Stimulated activated effector memory CD8-positive, alpha-beta T cell treated with anti-CD3 and anti-CD28 coated beads, Interleukin-12 subunit alpha, Interleukin-12 subunit beta, amount 100 ng/mL, for 72 hours (primary cell): ENCODE results near the gene ACVR1.

ENCODE experiments used
- ATAC-seq: fragments of 150-1000 bp; cut with Tn5 transposase; 2 replicates; pipeline ENCODE4 v1.10.0; 2021
- DNase-seq, 2 donors: peaks; one replicate each; pipeline ENCODE4 v3.0.0; 2021 to 2022; ENCODE audit warnings: low spot score in 2 of 2
- H3K27ac Mint-ChIP-seq: one replicate; pipeline ENCODE4 v1.8.0; 2022; ENCODE audit warnings: mild to moderate bottlenecking, mixed read lengths
- H3K36me3 Mint-ChIP-seq: one replicate; pipeline ENCODE4 v1.8.0; 2022; ENCODE audit warnings: mild to moderate bottlenecking, mixed read lengths
- H3K4me1 Mint-ChIP-seq: one replicate; pipeline ENCODE4 v1.8.0; 2022; ENCODE audit warnings: mixed read lengths
- H3K4me3 Mint-ChIP-seq: one replicate; pipeline ENCODE4 v1.8.0; 2022; ENCODE audit warnings: mild to moderate bottlenecking, mixed read lengths
- H3K9me3 Mint-ChIP-seq: one replicate; pipeline ENCODE4 v1.8.0; 2022; ENCODE audit warnings: mixed read lengths

The ACVR1 gene

DNA sequence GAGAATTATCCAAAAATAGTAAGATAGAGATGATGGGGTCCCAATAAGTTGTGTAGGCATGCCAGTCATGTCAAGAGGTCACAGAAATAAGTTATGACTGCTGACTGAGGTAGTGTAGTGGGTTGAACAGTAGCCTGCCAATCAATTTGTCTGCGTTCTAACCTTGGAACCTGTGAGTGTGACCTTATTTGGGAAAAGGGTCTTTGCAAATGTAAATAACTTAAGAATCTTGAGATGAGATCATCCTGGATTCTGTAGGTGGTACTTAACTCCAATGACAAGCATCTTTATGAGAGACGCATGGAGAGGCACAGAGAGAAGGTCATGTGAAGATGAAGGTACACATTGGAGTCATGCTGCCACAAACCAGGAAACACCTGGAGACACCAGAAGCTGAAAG is 31.0 kb downstream of the ACVR1 start:
- no peak for DNase-seq
- Mint-ChIP-seq H3K27ac (peak overlapping the region; percentile 76), H3K4me3 (no peak overlapping the region), H3K9me3 (no peaks in the 10 kb centered on the region), H3K36me3 (peaks cover 2% of the 10 kb centered on the region), H3K4me1 (peaks cover 16% of the 10 kb centered on the region)
- ATAC-seq: no peak

DNA sequence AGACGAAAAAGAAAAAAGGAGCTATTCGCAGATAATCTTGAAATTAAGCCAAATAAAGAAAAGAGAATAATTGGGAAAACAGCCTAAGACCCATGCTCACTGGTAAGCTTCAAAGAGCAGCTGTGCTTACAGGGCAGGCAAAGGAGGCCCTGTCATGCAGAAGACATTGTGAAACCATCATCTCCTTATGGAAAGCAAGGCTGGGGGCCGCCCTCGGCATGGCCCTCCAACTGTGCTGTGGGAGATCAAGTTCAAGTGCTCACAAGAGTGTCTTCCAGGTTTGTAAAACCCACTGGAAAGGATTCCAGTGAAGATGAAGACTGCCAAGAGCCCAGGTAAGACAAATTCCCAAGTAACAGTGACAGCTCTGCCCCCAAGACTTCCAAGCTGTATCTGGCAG is 32.2 kb downstream of the ACVR1 start:
- Mint-ChIP-seq H3K36me3 (no peaks in the 10 kb centered on the region), H3K4me1 (peaks cover 24% of the 10 kb centered on the region), H3K4me3 (no peak overlapping the region), H3K27ac (no peak overlapping the region), H3K9me3 (no peaks in the 10 kb centered on the region)
- DNase-seq (no peak), ATAC-seq (no peak)

DNA sequence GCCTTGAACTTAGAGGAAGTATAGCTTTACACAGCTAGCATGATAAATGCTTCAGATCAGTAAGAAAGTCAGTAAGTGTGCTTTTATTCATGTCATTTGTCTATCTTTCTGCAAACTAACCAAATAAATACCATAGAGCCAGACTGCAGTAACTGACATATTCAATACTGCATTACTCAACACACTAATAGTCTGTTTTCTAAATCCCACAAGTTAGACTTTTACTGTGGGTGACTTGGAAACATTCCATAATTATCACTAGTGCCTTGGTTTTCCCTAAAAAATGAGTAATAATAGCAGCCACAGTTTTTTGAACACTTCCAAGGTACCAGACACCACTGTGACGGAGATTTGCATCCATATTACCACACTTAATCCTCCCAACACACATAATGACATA is 33.0 kb downstream of the ACVR1 start:
- peaks cover 28% of the 10 kb centered on the region for H3K4me1 Mint-ChIP-seq
- H3K36me3 Mint-ChIP-seq: no peaks in the 10 kb centered on the region
- H3K4me3 Mint-ChIP-seq: no peak overlapping the region
- ATAC-seq (no peak), DNase-seq (no peak)
- H3K9me3 Mint-ChIP-seq: no peaks in the 10 kb centered on the region
- no peak overlapping the region for H3K27ac Mint-ChIP-seq

DNA sequence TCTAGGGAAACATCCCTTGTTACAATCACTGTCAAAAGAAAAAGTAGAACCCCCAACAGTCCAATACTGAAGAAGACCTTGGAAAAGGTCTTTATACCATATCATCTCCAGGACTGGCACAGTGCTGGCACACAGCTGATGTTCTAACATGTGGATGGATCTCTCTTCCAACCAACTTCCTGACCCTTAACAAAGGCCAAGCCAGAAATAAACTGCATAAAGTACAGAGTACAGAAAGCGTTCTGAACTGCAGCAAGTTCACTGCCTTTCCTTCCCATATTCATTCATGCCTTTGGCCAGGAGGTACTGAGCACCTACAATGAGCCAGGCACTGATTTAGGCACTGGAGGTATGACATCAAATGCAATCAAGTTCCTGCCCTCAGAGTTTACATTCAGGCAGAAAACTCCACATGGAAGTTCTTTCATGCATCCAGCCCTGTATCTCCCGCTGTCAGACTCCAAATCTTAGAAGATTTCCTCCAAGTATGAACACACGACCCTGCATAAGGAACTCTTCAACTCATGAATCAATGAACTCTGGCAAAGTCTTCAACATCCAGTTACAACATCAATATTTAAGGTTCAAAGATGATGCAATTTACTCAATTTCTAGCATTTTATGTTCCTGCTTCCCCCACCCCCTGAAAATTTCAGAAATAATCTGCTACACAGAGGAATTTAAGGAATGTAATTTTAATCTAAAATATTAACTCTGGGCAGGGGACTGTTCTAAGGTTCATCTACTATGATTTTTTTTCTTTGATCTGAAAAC is 33.8 kb downstream of the ACVR1 start:
- ATAC-seq (no peak), DNase-seq (no peak)
- no peaks in the 10 kb centered on the region for H3K36me3 Mint-ChIP-seq
- H3K27ac Mint-ChIP-seq: no peak overlapping the region
- H3K9me3 Mint-ChIP-seq: no peaks in the 10 kb centered on the region
- H3K4me3 Mint-ChIP-seq: no peak overlapping the region
- H3K4me1 Mint-ChIP-seq: peaks cover 28% of the 10 kb centered on the region

DNA sequence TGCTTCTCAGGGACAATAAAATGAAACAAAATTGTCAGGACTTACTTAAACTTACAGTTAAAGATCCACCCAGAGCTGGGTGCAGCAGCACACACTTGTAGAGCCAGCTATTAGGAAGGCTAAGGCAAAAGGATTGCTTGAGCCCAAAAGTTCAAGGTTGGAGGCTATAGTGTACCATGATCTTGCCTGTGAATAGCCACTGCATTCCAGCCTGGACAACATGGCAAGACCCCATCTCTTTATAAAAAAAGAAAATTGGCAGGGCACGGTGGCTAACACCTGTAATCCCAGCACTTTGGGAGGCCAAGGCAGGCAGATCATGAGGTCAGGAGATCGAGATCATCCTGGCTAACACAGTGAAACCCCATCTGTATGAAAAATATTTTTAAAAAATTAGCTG is 34.6 kb downstream of the ACVR1 start:
- no peak overlapping the region for H3K4me3 Mint-ChIP-seq
- H3K4me1 Mint-ChIP-seq: peaks cover 35% of the 10 kb centered on the region
- H3K36me3 Mint-ChIP-seq: no peaks in the 10 kb centered on the region
- no peak for DNase-seq
- no peak for ATAC-seq
- no peak overlapping the region for H3K27ac Mint-ChIP-seq
- H3K9me3 Mint-ChIP-seq: no peaks in the 10 kb centered on the region

DNA sequence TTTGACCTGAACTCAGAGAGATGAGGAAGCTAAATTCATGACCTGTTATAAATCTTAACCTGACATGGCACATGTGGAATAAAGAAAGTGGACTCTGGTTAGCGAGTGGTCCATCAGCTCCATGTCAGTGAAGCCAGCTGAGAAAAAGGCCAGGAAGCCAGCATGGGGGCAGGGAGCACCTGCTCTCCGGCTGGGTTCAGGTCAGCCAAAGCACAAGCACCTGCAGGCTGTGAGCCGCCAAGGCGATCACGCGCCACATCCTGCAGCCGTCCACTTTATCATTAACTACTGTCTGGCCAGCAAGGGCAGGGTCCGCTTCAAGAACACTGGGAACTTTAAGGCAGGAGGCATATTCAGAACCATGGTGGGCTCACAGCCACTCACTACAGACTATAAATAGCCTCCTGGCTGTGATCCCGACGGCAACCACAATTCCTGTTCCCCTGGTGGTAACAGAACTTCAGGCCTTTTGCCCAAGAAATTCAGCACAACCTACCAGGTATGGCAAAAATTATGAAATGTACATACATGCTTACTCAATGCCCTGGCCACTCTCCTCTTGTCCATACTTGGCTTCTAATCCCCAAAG is 35.5 kb downstream of the ACVR1 start:
- Mint-ChIP-seq H3K9me3 (no peaks in the 10 kb centered on the region), H3K4me1 (peaks cover 37% of the 10 kb centered on the region), H3K27ac (no peak overlapping the region), H3K36me3 (no peaks in the 10 kb centered on the region), H3K4me3 (no peak overlapping the region)
- no peak for ATAC-seq
- no peak for DNase-seq

DNA sequence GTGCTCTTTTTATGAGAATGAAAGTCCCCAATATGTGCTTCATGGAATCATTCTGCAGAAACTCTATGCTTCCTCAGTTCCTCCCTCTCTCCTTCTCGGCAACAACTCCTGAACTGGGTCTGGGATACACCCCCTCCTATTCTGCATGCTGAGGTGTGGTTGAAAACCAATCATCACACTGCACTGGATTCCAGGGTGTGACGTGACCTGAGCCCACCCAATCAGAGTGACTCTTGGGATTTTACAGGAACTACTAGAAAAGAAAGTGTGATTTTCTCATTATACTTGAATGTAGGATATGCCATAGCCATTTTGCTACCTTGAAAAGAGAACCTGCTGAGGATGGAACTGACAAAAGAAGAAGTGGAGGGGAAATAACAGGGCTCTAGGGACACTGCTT is 36.3 kb downstream of the ACVR1 start:
- no peak for DNase-seq
- Mint-ChIP-seq H3K27ac (no peak overlapping the region), H3K4me1 (peaks cover 28% of the 10 kb centered on the region), H3K4me3 (no peak overlapping the region), H3K9me3 (no peaks in the 10 kb centered on the region), H3K36me3 (no peaks in the 10 kb centered on the region)
- ATAC-seq: no peak

DNA sequence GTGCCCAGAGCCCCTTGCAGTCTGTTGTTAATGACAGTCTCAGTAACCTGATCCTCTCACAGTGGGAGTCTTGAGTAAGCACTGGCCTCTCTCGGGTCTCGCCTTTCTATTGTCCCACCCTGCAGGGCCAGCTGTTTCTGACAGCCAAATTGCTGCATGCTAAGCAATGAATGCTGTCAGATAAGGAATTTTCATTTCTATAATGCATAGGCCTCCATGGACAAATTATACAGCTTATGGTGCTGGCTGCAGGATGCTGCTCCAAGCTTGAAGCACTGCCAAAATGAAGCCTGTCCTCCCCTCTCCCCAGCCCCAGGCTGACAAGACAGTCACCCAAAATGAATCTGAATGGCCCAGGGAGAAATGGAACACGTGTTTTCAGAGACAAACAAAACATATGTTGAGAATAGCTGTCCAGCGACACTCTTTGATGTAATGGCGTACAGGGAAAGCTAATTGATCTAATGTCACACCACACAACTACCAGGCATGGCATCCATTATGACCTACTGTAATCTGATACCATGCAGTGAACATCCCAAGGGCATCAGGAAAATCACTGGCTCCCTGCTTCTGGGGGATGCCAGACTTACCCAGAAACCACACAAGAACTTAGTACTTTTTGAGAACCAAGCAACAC is 36.8 kb downstream of the ACVR1 start:
- ATAC-seq (no peak), DNase-seq (no peak)
- H3K4me1 Mint-ChIP-seq: peaks cover 27% of the 10 kb centered on the region
- H3K27ac Mint-ChIP-seq: no peak overlapping the region
- no peaks in the 10 kb centered on the region for H3K36me3 Mint-ChIP-seq
- H3K9me3 Mint-ChIP-seq: no peaks in the 10 kb centered on the region
- H3K4me3 Mint-ChIP-seq: no peak overlapping the region

DNA sequence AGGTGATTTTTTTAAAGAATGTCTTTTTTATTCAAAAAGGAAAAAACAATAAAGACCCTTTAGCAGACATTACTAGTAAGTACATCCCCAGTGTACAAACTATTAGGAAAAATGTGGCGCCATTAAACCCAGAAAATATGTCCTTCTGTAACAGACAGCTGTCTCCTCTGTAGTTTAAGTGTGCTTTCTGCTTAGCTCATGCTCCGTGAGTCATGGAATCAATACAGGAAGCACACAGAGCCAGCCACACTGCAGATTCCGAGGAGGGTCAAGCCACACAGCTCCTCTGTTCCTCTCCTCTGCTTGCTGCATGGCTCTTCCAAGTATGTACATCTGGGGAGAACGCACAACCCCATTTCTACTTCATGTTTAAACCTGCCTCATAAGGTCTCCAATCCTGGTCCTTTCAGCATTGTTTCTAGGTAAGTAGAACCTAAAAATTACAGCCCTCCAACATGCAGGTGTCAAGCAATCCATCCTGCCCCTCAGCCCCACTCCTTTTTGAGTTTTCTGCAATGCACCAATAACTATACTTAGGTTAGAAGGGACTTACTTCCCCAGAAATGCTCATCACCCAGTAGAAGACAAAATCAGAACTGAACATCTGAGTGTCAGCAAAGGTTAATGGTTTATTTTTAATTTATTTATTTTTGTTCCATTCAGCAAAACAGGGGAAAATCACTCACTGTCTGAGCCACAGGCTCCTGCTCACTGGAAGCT is 37.5 kb downstream of the ACVR1 start:
- Mint-ChIP-seq H3K9me3 (no peaks in the 10 kb centered on the region), H3K27ac (peak overlapping the region; percentile 67), H3K4me1 (peaks cover 24% of the 10 kb centered on the region), H3K36me3 (no peaks in the 10 kb centered on the region), H3K4me3 (no peak overlapping the region)
- ATAC-seq: peak; percentile 61
- DNase-seq: no peak

DNA sequence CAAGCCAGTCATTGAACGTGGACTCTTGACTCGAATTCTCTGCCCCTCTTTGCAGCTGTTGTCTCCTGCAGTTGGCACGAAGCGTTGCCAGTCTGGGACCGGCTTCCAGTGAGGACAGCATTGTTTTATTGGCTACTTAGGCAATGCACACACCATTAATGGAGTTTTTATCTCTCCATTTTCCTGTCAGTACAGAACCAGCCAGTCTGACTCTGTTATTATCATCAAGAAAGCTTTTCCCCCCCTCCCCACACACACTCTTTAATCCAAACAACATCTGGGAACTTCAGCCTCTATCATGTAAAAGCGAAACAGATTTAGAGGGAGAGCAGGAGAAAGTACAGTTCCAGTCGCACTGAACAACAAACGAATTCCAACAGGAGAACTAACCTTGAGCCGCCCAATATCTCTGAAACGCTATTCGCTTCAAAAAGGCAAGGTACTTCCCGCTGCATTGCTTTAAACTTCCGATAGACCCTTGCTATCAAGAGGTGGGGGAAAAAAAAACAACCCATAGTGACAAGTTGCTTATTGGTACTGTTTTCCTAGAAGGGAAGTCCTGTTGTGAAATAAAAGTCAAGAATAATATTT is 38.2 kb downstream of the ACVR1 start:
- Mint-ChIP-seq H3K4me3 (no peak overlapping the region), H3K4me1 (peaks cover 24% of the 10 kb centered on the region), H3K27ac (peak overlapping the region; percentile 67), H3K36me3 (no peaks in the 10 kb centered on the region), H3K9me3 (no peaks in the 10 kb centered on the region)
- no peak for ATAC-seq
- DNase-seq: no peak

DNA sequence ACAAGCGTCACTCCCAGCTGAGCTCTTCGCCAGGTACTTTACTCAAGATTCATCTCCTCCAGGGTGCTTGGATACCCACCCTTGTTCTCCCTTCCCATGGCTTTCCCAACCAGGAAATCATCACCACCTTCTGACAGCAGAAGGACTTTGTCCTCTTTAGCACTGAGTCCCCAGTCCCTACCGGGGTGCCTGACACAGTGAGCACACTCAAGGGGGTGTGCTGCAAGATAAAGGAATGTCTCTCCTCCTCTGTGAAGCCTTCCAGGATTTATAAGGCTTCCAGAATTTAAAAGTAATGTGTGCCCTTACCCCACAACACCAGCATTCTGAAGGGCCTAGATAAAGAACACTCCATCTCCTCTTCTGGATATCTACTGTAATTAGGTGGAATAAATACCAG is 39.6 kb downstream of the ACVR1 start:
- Mint-ChIP-seq H3K27ac (peak overlapping the region; percentile 6), H3K4me1 (peaks cover 29% of the 10 kb centered on the region), H3K9me3 (no peaks in the 10 kb centered on the region), H3K4me3 (no peak overlapping the region), H3K36me3 (no peaks in the 10 kb centered on the region)
- ATAC-seq: no peak
- DNase-seq: no peak

DNA sequence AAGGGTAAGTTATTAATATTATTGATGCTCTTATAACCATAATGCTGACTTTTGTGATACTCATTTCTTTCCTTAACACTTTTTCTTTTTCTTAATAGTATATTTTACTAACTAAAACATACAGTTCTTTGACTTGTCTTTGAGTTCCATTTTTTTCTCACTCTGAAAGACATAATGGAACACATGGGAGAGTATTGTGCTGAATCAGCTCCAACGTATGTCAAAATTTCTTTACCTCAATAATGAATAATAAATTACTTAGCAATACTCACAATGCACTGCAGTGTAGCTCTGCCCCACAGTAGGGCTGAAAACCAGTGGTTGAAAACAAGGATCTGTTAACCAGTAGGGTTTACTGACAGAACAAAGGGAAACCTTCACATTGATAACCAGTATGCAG is 40.7 kb downstream of the ACVR1 start:
- no peak overlapping the region for H3K27ac Mint-ChIP-seq
- no peaks in the 10 kb centered on the region for H3K9me3 Mint-ChIP-seq
- DNase-seq (no peak), ATAC-seq (no peak)
- H3K4me3 Mint-ChIP-seq: no peak overlapping the region
- H3K4me1 Mint-ChIP-seq: peaks cover 34% of the 10 kb centered on the region
- no peaks in the 10 kb centered on the region for H3K36me3 Mint-ChIP-seq

DNA sequence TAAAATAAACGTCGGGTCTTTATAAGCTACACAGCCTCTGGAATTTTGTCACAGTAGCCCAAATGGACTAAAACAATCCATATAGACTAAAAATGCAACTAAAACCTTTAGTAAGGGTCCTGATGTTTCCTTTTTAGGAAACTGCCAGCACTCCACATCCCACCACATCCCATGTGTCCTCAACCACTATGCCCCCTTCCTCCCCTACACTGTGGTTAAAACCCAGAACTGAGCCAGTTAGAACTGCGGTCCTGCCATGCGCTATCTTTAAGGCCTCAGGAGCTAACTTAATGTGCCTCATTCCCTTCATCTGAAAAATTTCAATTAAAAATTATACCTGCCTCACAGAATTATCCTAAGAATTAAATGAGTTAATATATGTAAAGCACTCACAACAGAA is 41.1 kb downstream of the ACVR1 start:
- H3K36me3 Mint-ChIP-seq: no peaks in the 10 kb centered on the region
- no peak overlapping the region for H3K27ac Mint-ChIP-seq
- no peak overlapping the region for H3K4me3 Mint-ChIP-seq
- no peak for DNase-seq
- ATAC-seq: no peak
- peaks cover 32% of the 10 kb centered on the region for H3K4me1 Mint-ChIP-seq
- no peaks in the 10 kb centered on the region for H3K9me3 Mint-ChIP-seq

DNA sequence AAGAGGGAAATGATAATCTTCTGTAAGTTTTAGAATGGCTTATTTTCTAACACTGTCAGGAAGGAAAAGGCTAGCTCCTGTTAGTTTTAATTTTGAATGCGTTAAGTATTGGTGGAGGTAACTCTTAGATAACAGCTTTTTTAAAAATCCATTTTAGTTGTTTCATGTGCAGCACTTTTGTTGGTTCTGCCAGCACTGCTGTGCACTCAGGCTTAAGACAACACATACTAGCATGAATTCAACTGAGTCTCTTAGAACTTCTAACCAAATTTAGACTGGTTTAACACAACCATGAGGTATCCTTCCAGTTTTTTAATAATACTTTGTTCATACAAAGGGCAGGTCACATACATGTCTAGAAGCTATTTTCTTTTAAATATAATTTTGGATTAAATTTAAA is 42.4 kb downstream of the ACVR1 start:
- ATAC-seq (no peak), DNase-seq (no peak)
- H3K4me1 Mint-ChIP-seq: peaks cover 24% of the 10 kb centered on the region
- no peak overlapping the region for H3K4me3 Mint-ChIP-seq
- H3K36me3 Mint-ChIP-seq: no peaks in the 10 kb centered on the region
- no peaks in the 10 kb centered on the region for H3K9me3 Mint-ChIP-seq
- H3K27ac Mint-ChIP-seq: no peak overlapping the region

DNA sequence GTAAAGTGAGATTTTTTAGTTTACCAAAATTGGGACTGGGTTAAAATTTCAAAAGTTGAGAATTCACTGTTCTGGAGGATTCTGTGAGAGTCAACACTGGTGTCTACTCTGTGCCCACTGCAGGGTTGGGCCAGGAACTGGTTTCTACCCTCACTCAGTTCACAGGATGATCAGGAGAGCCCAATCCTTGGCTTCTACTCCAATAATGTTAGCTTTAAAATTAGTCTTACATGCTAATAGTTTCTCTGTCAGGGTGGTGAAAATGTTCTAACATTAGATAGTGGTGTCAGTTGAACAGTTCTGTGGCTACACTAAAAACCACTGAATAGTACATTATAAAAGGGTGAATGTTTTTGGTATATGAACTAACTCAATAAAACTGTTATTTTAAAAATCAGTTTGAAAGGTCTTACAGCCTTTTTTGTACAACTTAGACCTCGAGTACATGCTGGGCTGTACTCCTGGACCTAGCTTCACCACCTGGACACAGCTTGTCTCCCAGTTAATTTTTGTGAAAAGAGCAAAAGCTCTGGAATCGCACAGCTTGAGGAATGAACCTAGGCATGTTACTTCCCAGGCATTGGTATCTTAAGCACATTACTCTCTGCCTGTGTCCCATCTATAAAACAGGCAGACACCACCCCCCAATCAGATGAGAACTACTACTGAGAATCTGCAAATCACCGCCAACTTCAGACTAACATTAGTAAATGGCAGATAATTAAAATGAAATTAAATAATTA is 44.4 kb downstream of the ACVR1 start:
- Mint-ChIP-seq H3K27ac (no peak overlapping the region), H3K4me3 (no peak overlapping the region), H3K4me1 (peaks cover 16% of the 10 kb centered on the region), H3K36me3 (peaks cover under 1% of the 10 kb centered on the region), H3K9me3 (no peaks in the 10 kb centered on the region)
- no peak for DNase-seq
- ATAC-seq: no peak
